Smooth muscle cell of the brain vasculature (primary cell): ENCODE data around the gene SOX9.
"Not testable (repeated sequence)": the region's sequence is repeated elsewhere in the genome, so short reads cannot be mapped to it uniquely, and the experiment has no call there.

Experiments used
- DNase-seq: peaks from one replicate; pipeline ENCODE4 v3.0.0-alpha.2; 2012; ENCODE audit warnings: low read depth, low spot score

Gene SOX9

DNA sequence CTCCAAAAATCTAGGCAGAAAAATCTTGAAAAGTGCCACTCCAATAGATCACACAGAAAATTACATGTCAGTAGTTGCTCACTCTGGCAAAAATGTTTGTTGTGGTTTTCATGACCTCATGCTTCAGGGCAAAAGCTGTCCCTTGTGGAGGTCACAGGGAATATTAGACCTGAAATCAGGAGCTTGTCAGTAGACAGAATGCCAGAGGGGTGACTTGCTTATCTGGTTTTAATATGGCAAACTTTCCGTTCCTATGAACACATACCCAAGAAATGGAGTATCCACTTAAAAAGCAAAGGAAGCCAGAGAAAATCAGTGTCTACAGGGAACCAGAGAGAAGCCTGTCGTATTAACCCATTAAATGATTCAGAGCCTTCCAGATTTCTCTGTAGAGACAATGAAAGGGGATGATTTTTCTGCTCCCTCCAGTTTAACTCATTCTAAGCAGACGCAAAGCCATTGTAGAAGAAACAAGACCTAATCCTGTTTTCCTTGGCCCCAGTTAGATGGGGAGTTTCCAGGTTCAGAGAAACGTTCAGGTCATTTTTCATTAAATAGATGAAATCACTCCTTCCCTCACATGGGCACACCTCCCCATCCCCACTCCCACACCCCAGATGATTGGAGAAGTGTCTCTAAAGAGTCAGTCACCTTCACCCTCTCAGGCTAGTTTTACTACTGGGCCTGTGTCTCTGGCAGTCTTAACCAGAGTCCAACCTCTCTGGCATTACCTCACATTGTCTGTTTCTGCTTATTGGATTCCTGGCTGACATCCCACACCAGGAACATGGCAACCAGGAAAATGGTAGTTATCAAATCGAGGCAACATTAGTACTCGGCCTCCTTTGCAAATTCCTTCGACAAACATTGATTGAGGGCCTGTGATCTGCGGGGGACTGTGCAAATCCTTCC lies 6.0 kb downstream of the SOX9 start:
- DNase-seq = no peak

DNA sequence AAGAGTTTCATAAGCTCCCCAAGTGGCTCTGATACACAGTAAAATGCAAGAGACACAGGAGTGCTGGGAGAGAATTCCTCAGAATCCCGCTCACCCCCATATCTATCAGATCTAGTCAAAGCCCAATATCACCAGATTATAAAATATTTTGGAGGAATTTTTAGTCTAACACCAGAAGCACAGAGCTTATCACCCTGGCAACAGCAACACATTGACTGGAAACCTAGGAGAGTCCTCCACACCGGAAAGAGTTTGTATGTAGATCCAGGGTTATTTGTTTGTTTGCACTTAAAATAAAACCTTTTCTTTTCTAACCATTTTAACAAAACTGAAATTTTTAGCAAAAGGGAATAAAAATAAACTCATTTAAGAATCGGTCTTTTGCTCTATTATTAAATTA lies 7.2 kb downstream of the SOX9 start:
- DNase-seq = no peak

DNA sequence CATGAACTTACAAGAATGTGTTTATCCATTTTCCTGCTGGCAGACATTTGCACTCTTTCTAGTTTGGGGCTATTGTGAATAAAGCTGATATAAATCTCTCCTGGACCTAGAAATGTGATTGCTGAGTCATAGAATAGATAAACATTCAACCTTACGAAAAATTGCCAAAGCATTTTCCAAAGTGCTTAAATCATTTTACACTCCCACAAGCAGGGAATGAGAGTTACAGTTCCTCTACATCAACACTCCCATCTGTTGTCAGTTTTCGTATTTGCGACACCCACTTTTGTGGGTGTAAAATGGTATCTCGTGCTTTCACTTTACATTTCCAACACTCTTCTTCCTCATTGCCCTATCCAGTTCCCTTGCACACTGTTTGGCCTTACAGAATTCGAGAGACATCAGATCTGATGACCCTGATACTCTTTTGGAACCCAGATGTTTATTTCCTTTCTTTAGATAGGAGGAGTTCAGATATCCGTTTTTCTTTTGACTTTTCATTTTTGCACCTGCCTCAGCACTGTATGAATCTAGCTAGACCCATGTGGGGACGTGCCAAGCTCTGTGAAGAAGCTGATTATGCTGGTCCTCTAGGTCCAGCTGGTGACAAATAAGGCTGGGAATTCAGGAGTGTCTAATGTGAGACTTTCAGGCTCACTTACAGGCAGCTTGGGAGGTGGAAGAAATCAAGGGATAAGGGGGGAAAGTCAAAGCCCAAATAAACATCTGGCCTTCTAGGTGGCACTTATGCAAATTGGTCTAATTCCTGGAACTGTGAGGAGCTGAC lies 14.0 kb downstream of the SOX9 start:
- no peak for DNase-seq

DNA sequence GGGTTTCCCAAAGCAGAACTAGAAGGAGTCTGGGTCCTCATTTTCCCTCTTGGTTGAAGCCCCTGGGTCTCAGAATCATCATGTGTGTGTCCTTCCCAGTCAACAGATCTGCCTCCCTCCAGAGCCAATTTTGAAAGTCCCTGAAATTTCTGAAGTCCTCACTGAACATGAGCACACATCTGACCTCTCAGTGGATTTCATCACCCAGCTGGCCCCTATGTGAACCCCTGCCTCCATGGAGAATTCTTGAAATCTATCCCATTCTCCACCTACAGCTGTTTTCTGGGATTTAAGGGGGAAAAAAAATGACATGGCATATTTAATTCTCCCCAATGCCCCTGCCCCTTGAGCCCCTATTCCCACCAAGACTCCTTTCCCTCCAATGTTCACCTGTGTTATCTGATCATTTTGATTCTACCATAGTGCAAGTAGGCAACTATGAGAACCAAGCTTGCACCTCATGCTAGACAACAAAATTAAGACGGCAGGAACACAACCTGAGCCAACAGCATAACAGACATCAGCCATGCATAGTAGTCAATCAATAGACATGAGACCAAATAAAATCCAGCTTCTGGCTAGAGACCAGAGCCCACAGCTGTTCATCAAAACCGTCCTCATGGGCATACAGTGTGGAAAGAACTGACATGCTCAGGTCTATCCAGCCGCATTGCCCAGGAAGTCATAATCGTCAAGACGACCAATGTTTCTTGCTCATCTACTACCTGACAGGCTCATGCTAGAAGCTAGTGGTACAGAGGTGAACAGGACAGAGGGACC lies 14.9 kb downstream of the SOX9 start:
- no peak for DNase-seq

DNA sequence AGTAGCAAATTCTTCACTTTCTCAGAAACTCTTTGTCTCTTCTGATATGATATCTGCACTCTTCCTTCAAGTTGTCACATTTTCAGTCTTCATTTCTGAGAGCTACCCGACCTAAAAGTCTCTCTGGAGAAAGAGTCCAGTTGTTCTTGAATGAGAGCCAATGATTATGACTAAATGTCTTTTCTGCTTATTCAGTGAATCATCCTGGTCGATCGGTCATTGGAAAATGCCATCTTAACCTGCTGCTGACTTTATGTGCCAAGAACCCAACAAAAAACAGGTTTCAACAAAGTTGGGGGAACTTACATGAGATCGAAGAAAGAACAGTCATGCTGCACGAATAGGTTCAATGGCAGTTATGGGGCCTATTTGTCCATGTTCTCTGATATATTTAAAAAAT lies 15.9 kb downstream of the SOX9 start:
- no peak for DNase-seq

DNA sequence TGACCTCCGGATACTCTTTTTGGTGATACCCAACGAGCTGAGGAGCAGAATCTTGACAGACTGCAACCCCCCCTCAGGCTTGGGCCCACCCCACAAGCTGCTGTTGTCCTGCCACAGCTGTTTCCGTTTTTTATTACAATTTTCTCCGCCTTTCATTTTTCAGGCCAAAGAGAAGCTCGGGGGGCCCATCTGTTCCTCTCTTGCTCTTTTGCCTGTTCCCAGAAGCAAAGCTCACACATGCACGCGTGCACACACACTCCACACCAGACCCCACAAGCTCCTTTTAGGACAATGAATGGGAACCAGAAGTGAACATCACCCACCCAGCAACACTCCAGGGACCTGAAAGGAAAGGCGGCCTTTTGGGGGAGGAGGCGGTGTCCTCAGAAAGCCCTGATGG lies 16.3 kb downstream of the SOX9 start:
- DNase-seq = no peak

DNA sequence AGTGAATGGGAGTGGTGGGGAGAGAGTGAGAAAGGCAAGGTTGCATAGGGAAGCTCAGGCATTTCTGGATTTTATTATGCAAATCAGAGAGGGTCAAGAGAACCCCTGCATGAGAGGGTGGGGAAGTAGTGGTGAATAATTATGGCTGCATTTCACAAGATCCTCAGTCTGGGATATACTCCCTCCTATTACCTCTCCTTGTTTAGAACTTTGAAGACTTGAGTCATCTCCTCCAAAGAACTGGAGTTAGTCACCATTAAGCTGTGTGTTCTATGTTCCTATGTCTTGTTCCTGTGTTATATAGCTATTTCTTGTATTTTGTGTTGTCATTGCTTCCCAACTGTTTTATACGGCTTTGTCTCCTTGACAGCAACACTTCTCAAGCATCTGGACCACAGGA lies 18.4 kb downstream of the SOX9 start:
- DNase-seq = no peak

DNA sequence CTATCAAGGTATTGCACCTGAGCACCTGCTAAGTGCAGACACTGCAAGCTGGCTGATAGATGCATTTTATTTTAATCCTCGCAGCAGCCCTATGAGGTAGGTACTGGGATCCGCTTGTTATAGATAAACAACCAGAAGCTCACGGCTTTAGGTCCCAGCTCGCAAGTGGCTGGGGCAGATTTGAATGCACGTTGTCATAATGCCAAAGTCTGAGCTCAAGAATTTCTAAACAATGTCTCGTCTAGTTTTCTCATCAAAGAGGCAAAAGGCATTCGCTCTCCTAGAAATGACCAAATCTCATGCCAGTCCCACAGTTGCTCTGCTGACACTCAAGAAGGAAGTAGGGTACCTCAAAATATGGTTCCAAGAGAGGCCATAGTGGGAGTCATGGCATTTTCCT lies 20.5 kb downstream of the SOX9 start:
- DNase-seq = no peak

DNA sequence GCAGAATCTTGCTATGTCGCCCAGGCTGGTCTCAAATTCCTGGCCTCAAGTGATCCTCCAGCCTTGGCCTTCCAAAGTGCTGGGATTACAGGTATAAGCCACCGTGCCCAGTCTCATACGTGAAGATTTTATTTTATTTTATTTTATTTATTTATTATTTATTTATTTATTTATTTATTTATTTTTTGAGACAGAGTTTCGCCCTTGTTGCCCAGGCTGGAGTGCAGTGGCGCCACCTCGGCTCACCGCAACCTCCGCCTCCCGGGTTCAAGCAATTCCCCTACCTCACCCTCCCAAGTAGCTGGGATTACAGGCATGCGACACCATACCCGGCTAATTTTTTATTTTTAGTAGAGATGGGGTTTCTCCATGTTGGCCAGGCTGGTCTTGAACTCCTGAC lies 21.3 kb downstream of the SOX9 start:
- DNase-seq = not testable (repeated sequence)

DNA sequence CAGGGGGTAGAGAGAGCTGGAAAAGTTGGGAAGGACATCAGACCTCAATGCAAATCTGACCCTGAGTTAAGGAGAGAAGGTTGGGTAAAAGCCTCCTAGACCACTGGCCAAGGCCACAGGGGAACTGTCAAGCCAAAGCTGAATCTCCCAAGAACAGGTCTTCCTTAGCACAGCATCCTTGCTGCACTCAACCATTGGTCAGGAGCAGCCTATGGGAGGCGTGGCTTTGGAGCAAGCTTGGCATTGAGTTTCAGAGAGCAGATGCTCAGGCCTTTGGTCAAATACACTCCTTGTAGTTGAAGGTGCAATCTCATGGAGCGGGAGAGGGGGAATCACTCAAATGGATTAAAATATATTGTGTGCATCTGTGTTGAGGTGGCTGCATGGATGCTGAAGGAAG lies 21.8 kb downstream of the SOX9 start:
- no peak for DNase-seq

DNA sequence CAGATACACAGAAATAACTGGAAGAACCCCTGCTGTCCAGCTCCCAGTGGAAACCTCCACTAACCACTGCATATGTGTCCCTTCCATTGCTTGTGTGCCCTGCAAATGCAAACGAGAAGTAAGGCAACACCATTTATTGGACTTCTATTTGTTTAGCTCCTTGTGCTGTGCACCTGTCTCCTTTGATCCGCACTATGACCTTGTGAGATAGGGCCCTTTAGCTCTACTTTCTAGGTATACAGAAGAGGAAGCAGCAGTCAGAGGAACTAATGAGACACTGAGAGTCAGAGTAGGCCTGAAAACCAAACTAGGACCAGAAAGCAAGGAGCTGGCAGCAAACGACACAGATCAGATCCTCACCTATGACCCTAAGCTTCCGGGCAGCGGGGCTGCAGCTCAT lies 22.4 kb downstream of the SOX9 start:
- DNase-seq = no peak

DNA sequence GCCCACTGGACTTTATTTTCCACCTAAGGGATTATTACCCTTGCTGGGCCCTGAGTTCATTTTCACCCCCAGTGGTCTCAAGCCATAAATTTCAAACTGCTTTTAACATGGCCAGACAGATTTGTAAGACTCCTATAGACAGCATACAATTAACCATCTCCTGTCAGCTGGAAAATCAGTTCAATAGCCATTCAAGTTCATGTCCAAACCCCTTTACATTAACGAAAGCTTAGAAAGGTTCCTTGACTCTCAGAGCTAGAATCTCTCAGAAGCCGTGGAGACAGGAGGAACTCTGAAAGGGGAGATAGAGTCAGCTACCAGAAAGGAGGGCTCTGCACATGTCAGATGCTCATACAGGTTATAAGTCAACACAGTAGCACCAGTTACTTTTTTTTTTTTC lies 23.3 kb downstream of the SOX9 start:
- no peak for DNase-seq

DNA sequence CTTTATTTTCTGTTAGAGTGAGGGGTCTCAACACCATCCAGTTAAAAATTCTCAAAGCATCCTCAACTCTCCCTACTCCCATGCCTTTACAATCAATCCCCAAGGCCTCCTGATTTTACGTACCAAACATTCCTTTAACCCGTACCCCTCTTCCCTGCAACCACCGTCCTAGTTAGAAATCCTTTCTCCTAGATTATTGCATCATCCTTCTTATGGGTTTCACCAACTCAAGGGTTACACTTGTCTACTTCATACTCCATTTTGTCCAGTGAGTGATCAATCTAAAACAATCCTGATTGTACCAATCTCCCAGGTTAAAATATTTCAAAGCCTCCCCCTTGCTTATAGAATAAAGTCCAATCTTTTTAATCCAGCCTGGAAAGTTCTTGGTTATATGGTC lies 24.7 kb downstream of the SOX9 start:
- no peak for DNase-seq

DNA sequence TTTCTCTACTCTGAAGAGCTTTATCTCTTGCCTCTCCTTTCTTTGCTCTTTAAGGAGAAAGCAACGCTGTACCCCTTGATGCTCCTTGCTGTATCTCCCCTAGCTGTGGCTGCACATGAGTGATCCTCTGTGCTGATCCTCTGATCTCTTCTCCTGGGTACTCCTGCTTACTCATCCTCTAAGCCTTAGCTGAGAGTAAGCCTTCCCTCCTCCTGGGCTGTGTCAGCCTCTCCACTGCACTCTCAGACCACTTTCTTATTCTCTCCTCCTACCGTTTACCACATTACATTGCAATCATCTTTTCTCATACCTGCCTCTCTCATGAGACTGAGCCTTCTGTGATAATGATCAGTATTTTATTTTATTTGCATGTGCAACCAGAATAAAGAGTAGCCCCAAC lies 25.1 kb downstream of the SOX9 start:
- DNase-seq = no peak

DNA sequence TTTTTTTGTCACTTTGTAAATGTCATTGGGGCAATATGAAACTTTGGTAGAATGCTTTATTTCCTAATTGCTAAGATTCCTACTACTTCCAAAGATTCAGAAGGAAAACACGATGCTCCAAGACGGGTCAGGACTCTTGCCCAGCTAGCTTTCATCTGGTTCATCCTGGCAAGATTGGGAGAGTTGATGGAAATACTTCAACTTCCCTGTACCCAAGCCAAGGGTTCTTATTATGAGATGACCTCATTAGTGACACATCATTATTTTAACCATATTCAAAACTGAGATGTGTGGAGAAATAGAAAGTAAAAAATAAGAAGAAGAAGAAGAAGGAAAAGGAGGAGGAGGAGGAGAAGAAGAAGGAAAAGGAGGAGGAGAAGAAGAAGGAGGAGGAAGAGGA lies 25.6 kb downstream of the SOX9 start:
- DNase-seq = no peak

DNA sequence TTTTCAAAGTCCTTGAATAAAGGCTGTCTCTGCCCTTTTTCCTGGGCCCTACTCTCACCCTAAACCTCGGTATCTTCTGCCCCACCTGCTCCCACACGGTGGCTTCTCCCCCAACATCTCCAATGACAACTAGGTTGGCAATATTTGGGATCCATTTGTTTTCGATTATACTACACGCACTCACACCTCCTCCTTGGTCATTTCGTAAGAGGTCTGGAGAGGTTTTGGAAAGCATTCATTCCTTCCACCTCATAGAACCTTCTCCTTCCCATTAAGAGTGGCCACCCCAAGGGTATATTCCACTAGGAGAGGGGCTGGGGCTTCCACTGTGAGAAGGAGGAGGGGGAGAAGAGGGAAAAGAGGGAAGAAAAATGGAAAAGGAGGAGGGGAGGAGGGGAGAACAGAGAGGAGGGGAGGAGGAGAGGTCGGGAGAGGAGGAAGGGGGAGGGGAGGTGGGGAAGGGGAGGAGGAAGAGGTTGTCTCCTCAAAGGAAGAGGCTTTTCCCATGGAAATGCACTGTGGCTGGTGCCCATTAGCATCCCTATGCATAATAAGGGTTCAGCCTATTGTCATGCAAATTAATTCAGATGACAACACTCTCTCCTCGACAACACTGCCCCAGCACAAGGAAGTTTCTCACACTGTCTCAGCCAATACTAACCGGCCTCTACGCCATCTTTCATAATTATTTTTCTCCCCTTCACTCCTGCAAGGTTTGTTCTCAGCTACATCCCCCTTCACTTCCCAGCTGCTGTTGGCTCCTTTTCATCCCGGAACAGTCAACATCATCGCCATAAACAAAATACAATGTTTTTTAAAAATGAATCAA lies 30.0 kb downstream of the SOX9 start:
- no peak for DNase-seq

DNA sequence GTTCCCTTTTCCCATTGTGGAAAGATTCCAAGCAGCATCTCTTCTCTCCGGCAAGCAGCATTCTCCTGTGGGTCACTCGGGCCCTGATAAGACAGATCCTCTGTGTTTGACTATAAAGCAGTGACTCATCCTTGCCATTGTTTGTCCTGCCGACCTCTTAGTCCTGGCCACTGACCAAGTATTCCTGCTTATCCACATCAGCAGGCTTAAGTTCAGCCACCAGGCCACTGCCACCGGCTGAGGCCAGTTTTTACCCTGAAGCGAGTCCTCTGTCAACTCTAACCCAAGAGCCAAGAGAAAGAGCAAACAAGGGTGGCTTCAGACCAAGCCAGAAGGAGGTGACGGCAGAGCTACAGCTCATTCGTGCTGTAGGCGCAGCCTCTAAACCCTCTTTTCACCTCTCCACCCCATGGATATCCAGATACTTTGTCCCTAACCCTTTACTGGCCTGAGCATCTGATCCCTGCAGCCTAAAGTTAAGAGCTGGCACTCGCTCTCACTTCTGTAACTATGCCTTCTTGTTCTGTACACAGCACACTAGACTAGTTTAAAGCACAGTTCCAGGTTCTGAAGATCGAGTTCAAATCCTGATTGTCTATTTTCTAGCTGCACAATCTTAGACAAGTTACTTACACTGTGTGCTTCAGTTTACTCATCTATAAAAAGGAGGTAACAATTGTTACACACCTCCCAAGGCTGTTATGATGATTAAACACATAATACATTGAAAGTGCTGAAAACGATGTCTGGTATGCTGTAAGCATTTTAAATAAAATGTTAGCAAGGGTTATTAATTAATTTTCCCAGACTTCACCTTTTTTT lies 31.0 kb downstream of the SOX9 start:
- DNase-seq = no peak

DNA sequence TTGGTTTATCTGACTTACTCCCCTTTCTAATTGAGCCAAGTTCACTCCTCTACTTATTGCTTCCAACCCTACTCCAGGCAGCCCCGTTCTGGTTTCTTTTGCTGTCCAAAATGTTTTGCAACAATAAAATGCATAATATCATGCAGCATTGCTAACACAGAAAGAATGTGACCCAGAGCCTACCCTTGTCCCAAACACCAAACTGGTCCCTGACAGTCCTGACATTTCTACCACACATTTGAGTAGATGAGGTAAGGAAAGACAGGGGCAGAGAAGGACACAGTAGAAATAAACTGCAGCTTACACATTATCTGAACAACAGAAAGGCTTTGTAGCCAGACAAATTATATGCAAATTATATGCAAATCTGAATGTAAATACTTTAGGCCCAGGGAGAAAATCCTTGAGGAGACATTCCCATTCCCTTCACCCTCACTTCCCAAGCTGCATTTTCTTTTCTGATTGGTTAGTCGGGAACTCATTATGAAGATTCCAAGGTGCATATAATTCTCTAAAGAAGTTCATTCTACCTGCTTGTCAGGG lies 31.6 kb downstream of the SOX9 start:
- no peak for DNase-seq

DNA sequence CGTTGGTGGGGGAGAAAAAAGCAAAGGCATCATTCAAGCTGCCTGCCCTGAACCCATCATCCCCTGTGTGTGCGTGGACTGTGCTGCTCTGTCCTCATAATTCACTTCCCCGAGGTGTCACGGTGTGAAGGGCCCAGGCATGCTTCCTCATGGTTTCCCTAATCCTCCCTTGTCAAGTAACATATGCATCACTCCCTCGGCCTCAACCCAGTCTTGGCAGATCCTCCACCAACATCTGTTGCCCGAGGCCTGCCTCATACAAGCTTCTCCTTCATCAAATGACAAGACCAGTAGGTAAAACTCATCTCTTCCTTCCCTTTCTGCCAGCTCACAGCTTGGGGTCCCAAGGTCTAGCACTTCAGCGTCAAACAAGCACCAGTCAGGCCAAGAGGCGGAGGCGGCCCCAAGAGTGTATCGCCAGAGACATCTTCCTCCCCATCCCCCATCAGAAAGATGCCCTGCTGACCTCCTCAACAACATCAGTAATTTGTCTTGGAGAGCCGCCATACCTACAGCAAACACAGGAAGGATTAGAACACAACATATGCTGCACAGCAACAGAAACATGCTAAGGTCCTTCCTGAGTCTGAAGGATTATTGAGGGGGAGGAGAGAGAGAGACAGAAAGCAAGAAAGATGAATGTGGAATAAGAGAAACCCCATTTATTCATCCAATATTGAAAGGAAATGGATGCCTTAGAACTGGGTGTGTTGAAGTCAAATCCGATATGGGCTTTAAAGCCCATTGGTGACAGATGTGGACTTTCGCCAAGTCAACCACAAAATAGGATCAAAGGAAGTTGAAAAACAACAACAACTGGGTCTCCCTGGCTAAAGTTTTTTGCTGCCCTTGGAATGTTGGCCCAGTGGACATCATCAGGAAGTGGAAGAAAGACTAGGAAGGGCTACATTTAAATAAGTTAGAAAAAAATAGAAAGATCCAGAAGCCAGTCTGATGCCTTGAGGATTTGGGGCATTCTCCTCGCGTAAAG lies 38.4 kb downstream of the SOX9 start:
- DNase-seq = no peak
